Fibroblast of mammary gland (primary cell): ENCODE data around the gene MARK3.

Experiments
- DNase-seq: peaks from one replicate; pipeline ENCODE4 v3.0.0-alpha.2; 2010; ENCODE audit warnings: low read depth
- H3K4me3 ChIP-seq: 2 replicates; pipeline ENCODE4 v1.5.1; 2011; ENCODE audit warnings: low read depth, mild to moderate bottlenecking, low read length, moderate library complexity; ENCODE audit not compliant: control insufficient read depth
- TF ChIP-seq, protein P1 (sequence below): conservative IDR thresholded peaks from 2 replicates; pipeline ENCODE4 v1.5.1; 2011; ENCODE audit warnings: low read depth, low read length, inconsistent platforms; ENCODE audit not compliant: control insufficient read depth, insufficient read depth

Gene MARK3

GRCh38 chr14:103434868-103435442 is 49.7 kb downstream of the MARK3 start:
- no peak for DNase-seq
- no peak overlapping the region for H3K4me3 ChIP-seq
- TF ChIP-seq, protein P1, sequence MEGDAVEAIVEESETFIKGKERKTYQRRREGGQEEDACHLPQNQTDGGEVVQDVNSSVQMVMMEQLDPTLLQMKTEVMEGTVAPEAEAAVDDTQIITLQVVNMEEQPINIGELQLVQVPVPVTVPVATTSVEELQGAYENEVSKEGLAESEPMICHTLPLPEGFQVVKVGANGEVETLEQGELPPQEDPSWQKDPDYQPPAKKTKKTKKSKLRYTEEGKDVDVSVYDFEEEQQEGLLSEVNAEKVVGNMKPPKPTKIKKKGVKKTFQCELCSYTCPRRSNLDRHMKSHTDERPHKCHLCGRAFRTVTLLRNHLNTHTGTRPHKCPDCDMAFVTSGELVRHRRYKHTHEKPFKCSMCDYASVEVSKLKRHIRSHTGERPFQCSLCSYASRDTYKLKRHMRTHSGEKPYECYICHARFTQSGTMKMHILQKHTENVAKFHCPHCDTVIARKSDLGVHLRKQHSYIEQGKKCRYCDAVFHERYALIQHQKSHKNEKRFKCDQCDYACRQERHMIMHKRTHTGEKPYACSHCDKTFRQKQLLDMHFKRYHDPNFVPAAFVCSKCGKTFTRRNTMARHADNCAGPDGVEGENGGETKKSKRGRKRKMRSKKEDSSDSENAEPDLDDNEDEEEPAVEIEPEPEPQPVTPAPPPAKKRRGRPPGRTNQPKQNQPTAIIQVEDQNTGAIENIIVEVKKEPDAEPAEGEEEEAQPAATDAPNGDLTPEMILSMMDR: no peak

- TF ChIP-seq, protein P1: no peak
- no peak overlapping the region for H3K4me3 ChIP-seq
- DNase-seq: peak; percentile 57
Observed at GRCh38 chr14:103436533-103436932, 51.3 kb downstream of the MARK3 start.

- TF ChIP-seq, protein P1: no peak
- no peak overlapping the region for H3K4me3 ChIP-seq
- peak; percentile 52 for DNase-seq
Observed at GRCh38 chr14:103442288-103442687, 57.1 kb downstream of the MARK3 start.

- no peak overlapping the region for H3K4me3 ChIP-seq
- TF ChIP-seq, protein P1: no peak
- DNase-seq: no peak
Observed at GRCh38 chr14:103443111-103443510, 57.9 kb downstream of the MARK3 start.

DNA sequence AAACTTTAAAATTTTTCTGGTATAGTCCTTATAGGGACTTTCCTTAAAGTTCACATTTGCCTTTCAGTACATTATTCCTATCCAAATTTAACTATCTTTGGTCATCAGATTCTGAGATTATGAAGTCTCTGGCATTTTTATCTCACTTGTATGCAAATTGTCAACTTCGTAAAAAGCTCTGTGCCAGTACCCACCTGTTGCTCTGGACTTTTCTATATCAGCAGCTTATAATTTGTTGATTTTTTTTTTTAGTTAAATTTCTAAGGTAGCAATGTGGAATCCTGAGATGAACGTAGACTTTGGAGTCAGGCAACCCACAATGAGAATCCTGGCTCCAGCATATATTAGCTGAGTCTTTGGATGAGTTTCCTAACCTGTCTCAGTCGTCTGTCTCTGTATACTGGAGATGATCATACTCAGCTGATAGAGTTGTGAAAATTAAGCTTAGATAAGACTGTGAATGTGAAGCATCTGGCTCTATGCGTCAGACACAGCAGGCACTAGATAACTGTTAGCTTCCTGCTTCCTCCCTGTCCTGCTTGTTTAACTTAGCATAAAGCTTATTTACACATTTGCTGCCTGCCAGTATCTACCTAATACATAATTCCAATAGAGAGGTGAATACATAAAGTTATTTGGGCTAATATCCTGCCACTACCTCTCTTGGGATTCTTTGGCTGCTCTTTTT is 59.8 kb downstream of the MARK3 start:
- TF ChIP-seq, protein P1: no peak
- no peak overlapping the region for H3K4me3 ChIP-seq
- peak; percentile 27 for DNase-seq

DNA sequence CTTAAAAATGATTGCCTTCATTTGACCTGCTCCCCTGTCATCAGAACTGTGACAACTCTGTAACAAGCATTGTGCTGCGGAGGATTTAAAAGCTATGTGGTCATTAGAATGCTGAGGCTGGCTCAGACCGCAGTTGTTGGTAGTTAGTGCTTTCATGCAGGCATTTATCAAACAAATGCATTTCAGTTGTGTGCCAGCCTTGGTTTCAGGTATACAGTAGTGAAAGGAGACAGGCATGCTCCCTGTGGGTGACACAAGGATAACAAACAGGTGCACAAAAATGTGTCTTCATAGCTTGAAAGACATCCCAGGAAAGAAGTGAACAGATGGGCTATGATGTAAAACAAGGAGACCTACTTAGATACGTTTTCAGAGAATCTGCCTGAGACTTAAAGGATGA is 60.6 kb downstream of the MARK3 start:
- DNase-seq: no peak
- no peak overlapping the region for H3K4me3 ChIP-seq
- TF ChIP-seq, protein P1: no peak
